ENCODE data around the gene HAUS5.
A peak's percentile ranks its signal among the peaks of the same experiment; 100 is the strongest.
"Not testable (repeated sequence)": the region's sequence is repeated elsewhere in the genome, so short reads cannot be mapped to it uniquely, and the experiment has no call there.

Gene HAUS5

GRCh38 chr19:35612559-35613321 lies at the start of gene HAUS5:
TSS of gene HAUS5 (plus strand) at chr19:35612735. CDS start at chr19:35612795, 60 bp downstream.
- peak; percentile 89 to 93 for DNase-seq

- no peak for DNase-seq
Measured at GRCh38 chr19:35562776-35563175, 49.8 kb upstream of the HAUS5 start.

- no peak for DNase-seq
Measured at GRCh38 chr19:35563207-35563829, 49.2 kb upstream of the HAUS5 start, which contains the start of gene ATP4A. TSS of gene ATP4A (minus strand) at chr19:35563658. CDS start at chr19:35563629, 29 bp downstream.

GRCh38 chr19:35565016-35565856 lies 47.3 kb upstream of the HAUS5 start:
- DNase-seq, result no peak

- DNase-seq, result no peak
Measured at GRCh38 chr19:35566738-35567137, 45.8 kb upstream of the HAUS5 start.

GRCh38 chr19:35569281-35569781 lies 43.2 kb upstream of the HAUS5 start:
- no peak for DNase-seq

GRCh38 chr19:35571406-35571965 lies 41.0 kb upstream of the HAUS5 start:
- DNase-seq, result no peak

GRCh38 chr19:35577918-35578317 lies 34.6 kb upstream of the HAUS5 start:
- no peak for DNase-seq

GRCh38 chr19:35578707-35579106 lies 33.8 kb upstream of the HAUS5 start:
- no peak for DNase-seq

GRCh38 chr19:35582760-35583159 lies 29.8 kb upstream of the HAUS5 start:
- DNase-seq, result no peak

GRCh38 chr19:35585848-35586247 lies 26.7 kb upstream of the HAUS5 start, which contains the start of gene PMIS2:
TSS of gene PMIS2 (plus strand) at chr19:35586173. CDS start at chr19:35586260, 87 bp downstream.
- no peak for DNase-seq

- DNase-seq, result no peak
Measured at GRCh38 chr19:35587321-35587720, 25.2 kb upstream of the HAUS5 start.

GRCh38 chr19:35590875-35591274 lies 21.7 kb upstream of the HAUS5 start:
- no peak for DNase-seq

- peak in 1 of 2 experiments; percentile 19 for DNase-seq
Measured at GRCh38 chr19:35592226-35592625, 20.3 kb upstream of the HAUS5 start.

- not testable (repeated sequence) for DNase-seq
Measured at GRCh38 chr19:35595026-35595425, 17.5 kb upstream of the HAUS5 start.

GRCh38 chr19:35595928-35596327 lies 16.6 kb upstream of the HAUS5 start:
- DNase-seq, result no peak

- no peak for DNase-seq
Measured at GRCh38 chr19:35596366-35596999, 16.1 kb upstream of the HAUS5 start.

GRCh38 chr19:35601971-35602370 lies 10.6 kb upstream of the HAUS5 start:
- DNase-seq, result no peak

GRCh38 chr19:35604436-35604835 lies 8.1 kb upstream of the HAUS5 start:
- DNase-seq, result not testable (repeated sequence)

- not testable (repeated sequence) for DNase-seq
Measured at GRCh38 chr19:35607170-35607569, 5.4 kb upstream of the HAUS5 start.

- DNase-seq, result no peak
Measured at GRCh38 chr19:35607661-35608060, 4.9 kb upstream of the HAUS5 start.

- DNase-seq, result no peak
Measured at GRCh38 chr19:35608251-35608650, 4.3 kb upstream of the HAUS5 start.

All from NCI-H2081 (cell line).